ENCODE results near the gene DLG5. TPM values are rescaled to one million over a fixed set of nuclear protein-coding genes. Genes with fewer than 3 reads are reported as not detected.

DLG5 gene
- total RNA-seq, 3 donors from 2014 or later, result 28.9 to 78.3 (median 35.1) TPM

- peaks cover 23% of the 10 kb centered on the region for H3K4me1 ChIP-seq (ENCODE audit: low read depth)
- DNase-seq (no peak), ATAC-seq (no peak)
- no peaks in the 10 kb centered on the region for H3K9me3 ChIP-seq
- H3K4me3 ChIP-seq, result no peak overlapping the region
- intact Hi-C loops (cut with DNase I, micrococcal nuclease), result no loop called here
- no peaks in the 10 kb centered on the region for H3K36me3 ChIP-seq (ENCODE audit: low read depth)
- TF ChIP-seq CTCF (IDR thresholded peaks at IDR 0.05), result no peak
These were observed 33.2 kb downstream of the DLG5 start for GRCh38 chr10:77893386-77893785.

- intact Hi-C loops (cut with DNase I, micrococcal nuclease), result no loop called here
- no peak for DNase-seq
- H3K4me3 ChIP-seq, result no peak overlapping the region
- H3K9me3 ChIP-seq, result no peaks in the 10 kb centered on the region
- no peaks in the 10 kb centered on the region for H3K36me3 ChIP-seq (ENCODE audit: low read depth)
- no peak for ATAC-seq
- H3K4me1 ChIP-seq (ENCODE audit: low read depth), result peaks cover 21% of the 10 kb centered on the region
- no peak for TF ChIP-seq CTCF (IDR thresholded peaks at IDR 0.05)
These were observed 33.8 kb downstream of the DLG5 start for GRCh38 chr10:77892761-77893160.

GRCh38 chr10:77892021-77892739 is 34.4 kb downstream of the DLG5 start:
- ATAC-seq (peak; percentile 7), DNase-seq (no peak)
- no peak for TF ChIP-seq CTCF (IDR thresholded peaks at IDR 0.05)
- intact Hi-C loops (cut with DNase I, micrococcal nuclease), result no loop called here
- Histone ChIP-seq H3K9me3 (no peaks in the 10 kb centered on the region), H3K4me3 (no peak overlapping the region), H3K4me1 (ENCODE audit: low read depth) (peaks cover 23% of the 10 kb centered on the region), H3K36me3 (ENCODE audit: low read depth) (no peaks in the 10 kb centered on the region)

GRCh38 chr10:77890097-77890496 is 36.5 kb downstream of the DLG5 start:
- Histone ChIP-seq H3K9me3 (no peaks in the 10 kb centered on the region), H3K4me3 (no peak overlapping the region), H3K36me3 (ENCODE audit: low read depth) (no peaks in the 10 kb centered on the region), H3K4me1 (ENCODE audit: low read depth) (peaks cover 30% of the 10 kb centered on the region)
- intact Hi-C loops (cut with DNase I, micrococcal nuclease), result no loop called here
- TF ChIP-seq CTCF (IDR thresholded peaks at IDR 0.05), result no peak
- no peak for DNase-seq
- ATAC-seq, result peak; percentile 17

- intact Hi-C loops (cut with DNase I, micrococcal nuclease), result no loop called here
- DNase-seq, result peak; percentile 73 to 81 (median 75)
- Histone ChIP-seq H3K4me1 (ENCODE audit: low read depth) (peaks cover 30% of the 10 kb centered on the region), H3K36me3 (ENCODE audit: low read depth) (no peaks in the 10 kb centered on the region), H3K9me3 (no peaks in the 10 kb centered on the region), H3K4me3 (no peak overlapping the region)
- peak; percentile 93 for ATAC-seq
- TF ChIP-seq CTCF (IDR thresholded peaks at IDR 0.05), result no peak
These were observed 37.2 kb downstream of the DLG5 start for GRCh38 chr10:77889277-77889903.

Measured in mucosa of descending colon (tissue), 3 donors.